GM23338 (cell line): Measurements from ENCODE around the gene GRID1. TPM values are rescaled to one million over a fixed set of nuclear protein-coding genes. Genes with fewer than 3 reads are reported as not detected.

Experiments used
- ATAC-seq: fragments of 200-7000 bp; cut with Tn5 transposase; 3 replicates; pipeline ENCODE4 v1.9.1; 2020
- DNase-seq: peaks from one replicate; pipeline ENCODE4 v3.0.0-alpha.2; 2015; ENCODE audit warnings: low spot score
- H2AFZ ChIP-seq: fragments of 200-600 bp; sonication (generic); 2 replicates; pipeline ENCODE4 v1.8.0; 2016; ENCODE audit warnings: antibody characterized with exemption, mild to moderate bottlenecking, moderate library complexity
- H3F3A ChIP-seq: fragments of 200-600 bp; sonication (generic); replicated peaks from 2 replicates; pipeline ENCODE4 v1.8.0; 2017; ENCODE audit warnings: antibody characterized with exemption, mixed run types, low read depth
- H3K27ac ChIP-seq: fragments of 200-600 bp; sonication (generic); 2 replicates; pipeline ENCODE4 v1.6.1; 2016; ENCODE audit warnings: low read depth
- H3K27me3 ChIP-seq: fragments of 200-600 bp; sonication (generic); 2 replicates; pipeline ENCODE4 v1.8.0; 2016; ENCODE audit warnings: mild to moderate bottlenecking, mixed run types, moderate library complexity; ENCODE audit not compliant: insufficient read depth
- H3K36me3 ChIP-seq: fragments of 200-600 bp; sonication (generic); 2 replicates; pipeline ENCODE4 v1.8.0; 2016; ENCODE audit warnings: mild to moderate bottlenecking; ENCODE audit not compliant: insufficient read depth
- H3K4me1 ChIP-seq: fragments of 200-600 bp; sonication (generic); 2 replicates; pipeline ENCODE4 v1.8.0; 2016; ENCODE audit warnings: mild to moderate bottlenecking, moderate library complexity; ENCODE audit not compliant: insufficient read depth
- H3K4me2 ChIP-seq: fragments of 200-600 bp; sonication (generic); 2 replicates; pipeline ENCODE4 v1.7.1; 2017; ENCODE audit warnings: mixed run types
- H3K4me3 ChIP-seq: fragments of 200-600 bp; sonication (generic); 2 replicates; pipeline ENCODE4 v1.6.1; 2016; ENCODE audit warnings: mixed run types
- H3K79me2 ChIP-seq: fragments of 200-600 bp; sonication (generic); replicated peaks from 2 replicates; pipeline ENCODE4 v1.8.0; 2017; ENCODE audit warnings: mild to moderate bottlenecking; ENCODE audit not compliant: insufficient read depth
- H3K9me2 ChIP-seq: fragments of 200-600 bp; sonication (generic); 2 replicates; pipeline ENCODE4 v1.8.0; 2017; ENCODE audit not compliant: insufficient read depth
- H4K20me1 ChIP-seq: fragments of 200-600 bp; sonication (generic); replicated peaks from 2 replicates; pipeline ENCODE4 v1.8.0; 2017; ENCODE audit warnings: mild to moderate bottlenecking; ENCODE audit not compliant: insufficient read depth
- H3K27ac Mint-ChIP-seq: 2 replicates; pipeline ENCODE4 v1.8.0; 2020; ENCODE audit warnings: inconsistent platforms, mild to moderate bottlenecking, moderate library complexity, mixed read lengths
- H3K27me3 Mint-ChIP-seq: 3 replicates; pipeline ENCODE4 v1.8.0; 2022; ENCODE audit warnings: low read depth, mild to moderate bottlenecking, moderate library complexity, mixed read lengths, inconsistent platforms; ENCODE audit not compliant: insufficient read depth, poor library complexity
- H3K36me3 Mint-ChIP-seq: 3 replicates; pipeline ENCODE4 v1.8.0; 2021; ENCODE audit warnings: low read depth, mild to moderate bottlenecking, inconsistent platforms, moderate library complexity, mixed read lengths
- H3K4me1 Mint-ChIP-seq: 3 replicates; pipeline ENCODE4 v1.8.0; 2020; ENCODE audit warnings: mild to moderate bottlenecking, inconsistent platforms, mixed read lengths
- H3K4me3 Mint-ChIP-seq: 3 replicates; pipeline ENCODE4 v1.8.0; 2021; ENCODE audit warnings: moderate library complexity, mild to moderate bottlenecking, inconsistent platforms, mixed read lengths
- H3K9me3 Mint-ChIP-seq: 3 replicates; pipeline ENCODE4 v1.8.0; 2020; ENCODE audit warnings: moderate library complexity, mild to moderate bottlenecking, inconsistent platforms, mixed read lengths
- CREB1 ChIP-seq: fragments of 250-450 bp; sonication (Bioruptor Pico); IDR thresholded peaks from 2 replicates; pipeline ENCODE4 v1.5.0; 2020; ENCODE audit warnings: low read depth, mild to moderate bottlenecking, moderate library complexity
- EZH2 ChIP-seq: fragments of 200-600 bp; sonication (generic); IDR thresholded peaks from one replicate; pipeline ENCODE4 v1.8.0; 2017; ENCODE audit warnings: antibody characterized with exemption, mild to moderate bottlenecking, low read depth; ENCODE audit not compliant: unreplicated experiment
- EZH2phosphoT487 ChIP-seq: fragments of 200-600 bp; sonication (generic); IDR thresholded peaks from one replicate; pipeline ENCODE4 v1.8.1; 2018; ENCODE audit warnings: antibody characterized with exemption; ENCODE audit not compliant: unreplicated experiment
- NANOG ChIP-seq: IDR thresholded peaks from 2 replicates; pipeline ENCODE4 v1.6.1; 2016; ENCODE audit warnings: antibody characterized with exemption, borderline replicate concordance
- POLR2AphosphoS5 ChIP-seq: IDR thresholded peaks from 2 replicates; pipeline ENCODE4 v1.6.1; 2016; ENCODE audit warnings: antibody characterized with exemption, low read depth
- STAT1 ChIP-seq: IDR thresholded peaks from one replicate; pipeline ENCODE4 v1.6.1; 2016; ENCODE audit warnings: antibody characterized with exemption; ENCODE audit not compliant: unreplicated experiment
- ZNF114 ChIP-seq: fragments of 250-450 bp; sonication (Bioruptor Pico); IDR thresholded peaks from 2 replicates; pipeline ENCODE4 v1.5.0; 2020; ENCODE audit warnings: mild to moderate bottlenecking, moderate library complexity
- ZNF331 ChIP-seq: fragments of 250-450 bp; sonication (Bioruptor Pico); IDR thresholded peaks from 2 replicates; pipeline ENCODE4 v1.5.0; 2020; ENCODE audit warnings: low read depth, mild to moderate bottlenecking, moderate library complexity
- polyA plus RNA-seq: library from polyadenylated mRNA; unstranded; fragments of >200 nt; fragmentation: Nextera tagmentation; extraction: Ambion mirVana; gene quantifications from 2 replicates; pipeline ENCODE4 v1.2.1, GENCODE V29; 2016
- total RNA-seq: library from RNA; depleted of rRNA; stranded (reverse); fragments of >200 nt; shearing (Covaris generic); gene quantifications from 2 replicates; pipeline ENCODE4 v1.2.3, GENCODE V29; 2014
- TF ChIP-seq, protein P1 (sequence below): IDR thresholded peaks from 2 replicates; pipeline ENCODE4 v1.6.1; 2016; ENCODE audit warnings: antibody characterized with exemption
- TF ChIP-seq, protein P2 (sequence below): IDR thresholded peaks from one replicate; pipeline ENCODE4 v1.6.1; 2018; ENCODE audit warnings: antibody characterized with exemption; ENCODE audit not compliant: unreplicated experiment
- TF ChIP-seq, protein P3 (sequence below), 2 experiments: fragments of 200-600 bp in 1 of 2; sonication (generic) in 1 of 2; conservative IDR thresholded peaks; 2 replicates each; pipeline versions ENCODE4 v1.5.1 to v1.6.1; 2016 to 2017; ENCODE audit warnings: antibody characterized with exemption in 2 of 2, low read depth in 2 of 2, mild to moderate bottlenecking in 2 of 2, moderate library complexity in 1 of 2

GRID1 gene
- total and polyA plus RNA-seq, 2 experiments from 2014 or later: 0.14 to 0.15 TPM

DNA sequence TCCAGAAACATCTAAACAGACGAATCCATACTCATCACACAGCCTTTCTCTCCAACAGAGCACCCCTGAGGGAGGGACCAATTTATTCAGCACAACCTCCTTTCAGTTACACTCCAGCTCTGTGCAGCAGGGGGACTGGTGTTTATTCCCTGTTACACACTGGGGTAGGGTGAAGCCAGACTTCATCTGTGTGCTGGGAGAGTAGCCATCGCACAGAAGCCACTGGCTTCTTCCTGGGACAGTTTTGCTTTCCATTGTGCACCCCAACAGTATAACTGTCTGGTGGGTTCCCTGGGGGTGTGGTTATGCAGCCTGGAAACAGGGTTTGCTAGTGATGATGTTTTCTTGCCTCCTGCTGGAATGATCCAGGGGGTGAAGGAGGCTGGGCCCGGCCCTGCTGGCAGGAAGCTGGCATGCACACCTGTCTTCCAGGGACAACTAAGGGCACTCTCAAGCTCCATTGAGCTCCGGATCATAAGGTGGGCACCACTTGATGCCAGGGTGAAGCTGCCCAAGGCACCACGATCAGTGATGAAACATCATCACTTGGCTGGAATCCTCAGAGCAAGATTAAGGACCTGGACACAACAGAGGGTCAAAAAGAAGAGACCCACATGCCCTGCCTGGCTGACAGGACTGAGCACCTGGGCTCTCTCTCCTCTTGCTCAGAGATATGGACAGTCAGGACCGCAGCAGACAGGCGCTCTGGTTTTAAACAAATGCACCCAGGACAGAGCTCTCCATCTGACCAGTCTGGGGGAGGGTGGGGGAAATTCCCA lies 293.2 kb downstream of the GRID1 start:
- Mint-ChIP-seq H3K4me3 (no peak overlapping the region), H3K27ac (no peak overlapping the region), H3K4me1 (peaks cover under 1% of the 10 kb centered on the region; the same call in 2 of the 3 replicates), H3K9me3 (peaks cover 59% of the 10 kb centered on the region), H3K36me3 (peaks cover 7% of the 10 kb centered on the region), H3K27me3 (peaks cover 7% of the 10 kb centered on the region)
- Histone ChIP-seq H3K4me2 (no peak overlapping the region), H3K27me3 (no peaks in the 10 kb centered on the region), H3K4me3 (no peak overlapping the region), H3K4me1 (no peaks in the 10 kb centered on the region), H3K27ac (no peak overlapping the region), H3K36me3 (no peaks in the 10 kb centered on the region), H3K9me2 (no peaks in the 10 kb centered on the region), H2AFZ (no peak overlapping the region), H3F3A (no peaks in the 10 kb centered on the region), H3K79me2 (no peaks in the 10 kb centered on the region), H4K20me1 (no peaks in the 10 kb centered on the region)
- TF ChIP-seq EZH2 (no peak), ZNF114 (CRISPR knock-in tag) (no peak), ZNF331 (CRISPR knock-in tag) (no peak), CREB1 (CRISPR knock-in tag) (no peak)
- TF ChIP-seq, protein P1, sequence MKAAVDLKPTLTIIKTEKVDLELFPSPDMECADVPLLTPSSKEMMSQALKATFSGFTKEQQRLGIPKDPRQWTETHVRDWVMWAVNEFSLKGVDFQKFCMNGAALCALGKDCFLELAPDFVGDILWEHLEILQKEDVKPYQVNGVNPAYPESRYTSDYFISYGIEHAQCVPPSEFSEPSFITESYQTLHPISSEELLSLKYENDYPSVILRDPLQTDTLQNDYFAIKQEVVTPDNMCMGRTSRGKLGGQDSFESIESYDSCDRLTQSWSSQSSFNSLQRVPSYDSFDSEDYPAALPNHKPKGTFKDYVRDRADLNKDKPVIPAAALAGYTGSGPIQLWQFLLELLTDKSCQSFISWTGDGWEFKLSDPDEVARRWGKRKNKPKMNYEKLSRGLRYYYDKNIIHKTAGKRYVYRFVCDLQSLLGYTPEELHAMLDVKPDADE: no peak
- TF ChIP-seq, protein P2, sequence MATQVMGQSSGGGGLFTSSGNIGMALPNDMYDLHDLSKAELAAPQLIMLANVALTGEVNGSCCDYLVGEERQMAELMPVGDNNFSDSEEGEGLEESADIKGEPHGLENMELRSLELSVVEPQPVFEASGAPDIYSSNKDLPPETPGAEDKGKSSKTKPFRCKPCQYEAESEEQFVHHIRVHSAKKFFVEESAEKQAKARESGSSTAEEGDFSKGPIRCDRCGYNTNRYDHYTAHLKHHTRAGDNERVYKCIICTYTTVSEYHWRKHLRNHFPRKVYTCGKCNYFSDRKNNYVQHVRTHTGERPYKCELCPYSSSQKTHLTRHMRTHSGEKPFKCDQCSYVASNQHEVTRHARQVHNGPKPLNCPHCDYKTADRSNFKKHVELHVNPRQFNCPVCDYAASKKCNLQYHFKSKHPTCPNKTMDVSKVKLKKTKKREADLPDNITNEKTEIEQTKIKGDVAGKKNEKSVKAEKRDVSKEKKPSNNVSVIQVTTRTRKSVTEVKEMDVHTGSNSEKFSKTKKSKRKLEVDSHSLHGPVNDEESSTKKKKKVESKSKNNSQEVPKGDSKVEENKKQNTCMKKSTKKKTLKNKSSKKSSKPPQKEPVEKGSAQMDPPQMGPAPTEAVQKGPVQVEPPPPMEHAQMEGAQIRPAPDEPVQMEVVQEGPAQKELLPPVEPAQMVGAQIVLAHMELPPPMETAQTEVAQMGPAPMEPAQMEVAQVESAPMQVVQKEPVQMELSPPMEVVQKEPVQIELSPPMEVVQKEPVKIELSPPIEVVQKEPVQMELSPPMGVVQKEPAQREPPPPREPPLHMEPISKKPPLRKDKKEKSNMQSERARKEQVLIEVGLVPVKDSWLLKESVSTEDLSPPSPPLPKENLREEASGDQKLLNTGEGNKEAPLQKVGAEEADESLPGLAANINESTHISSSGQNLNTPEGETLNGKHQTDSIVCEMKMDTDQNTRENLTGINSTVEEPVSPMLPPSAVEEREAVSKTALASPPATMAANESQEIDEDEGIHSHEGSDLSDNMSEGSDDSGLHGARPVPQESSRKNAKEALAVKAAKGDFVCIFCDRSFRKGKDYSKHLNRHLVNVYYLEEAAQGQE: no peak
- no peak for DNase-seq
- no peak for ATAC-seq

DNA sequence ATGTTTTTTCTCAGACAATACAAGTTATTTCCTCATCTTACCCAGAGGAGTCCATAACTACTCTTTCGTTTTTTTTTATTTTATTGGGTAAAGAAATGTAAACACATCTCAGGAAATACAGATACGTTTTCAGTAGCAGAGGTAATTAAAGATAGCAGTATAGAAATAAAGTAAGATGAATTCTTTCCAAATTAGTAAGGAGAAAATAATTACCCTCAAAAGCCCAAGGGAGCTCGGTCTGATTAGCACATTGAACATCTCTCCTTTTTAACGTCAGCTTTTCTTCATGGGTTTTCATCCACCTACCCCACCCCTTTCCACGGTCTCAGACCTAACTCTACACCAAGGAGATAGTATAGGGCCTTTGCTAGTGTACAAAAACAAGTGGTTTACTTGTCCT lies 294.2 kb downstream of the GRID1 start:
- no peaks in the 10 kb centered on the region for H3F3A ChIP-seq
- peaks cover 59% of the 10 kb centered on the region for H3K9me3 Mint-ChIP-seq
- H3K9me2 ChIP-seq: no peaks in the 10 kb centered on the region
- H3K79me2 ChIP-seq: no peaks in the 10 kb centered on the region
- TF ChIP-seq STAT1 (no peak), EZH2 (no peak), ZNF114 (CRISPR knock-in tag) (no peak), POLR2AphosphoS5 (no peak), CREB1 (CRISPR knock-in tag) (no peak), ZNF331 (CRISPR knock-in tag) (no peak), EZH2phosphoT487 (no peak), NANOG (no peak)
- TF ChIP-seq, protein P3, sequence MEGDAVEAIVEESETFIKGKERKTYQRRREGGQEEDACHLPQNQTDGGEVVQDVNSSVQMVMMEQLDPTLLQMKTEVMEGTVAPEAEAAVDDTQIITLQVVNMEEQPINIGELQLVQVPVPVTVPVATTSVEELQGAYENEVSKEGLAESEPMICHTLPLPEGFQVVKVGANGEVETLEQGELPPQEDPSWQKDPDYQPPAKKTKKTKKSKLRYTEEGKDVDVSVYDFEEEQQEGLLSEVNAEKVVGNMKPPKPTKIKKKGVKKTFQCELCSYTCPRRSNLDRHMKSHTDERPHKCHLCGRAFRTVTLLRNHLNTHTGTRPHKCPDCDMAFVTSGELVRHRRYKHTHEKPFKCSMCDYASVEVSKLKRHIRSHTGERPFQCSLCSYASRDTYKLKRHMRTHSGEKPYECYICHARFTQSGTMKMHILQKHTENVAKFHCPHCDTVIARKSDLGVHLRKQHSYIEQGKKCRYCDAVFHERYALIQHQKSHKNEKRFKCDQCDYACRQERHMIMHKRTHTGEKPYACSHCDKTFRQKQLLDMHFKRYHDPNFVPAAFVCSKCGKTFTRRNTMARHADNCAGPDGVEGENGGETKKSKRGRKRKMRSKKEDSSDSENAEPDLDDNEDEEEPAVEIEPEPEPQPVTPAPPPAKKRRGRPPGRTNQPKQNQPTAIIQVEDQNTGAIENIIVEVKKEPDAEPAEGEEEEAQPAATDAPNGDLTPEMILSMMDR (conservative IDR thresholded peaks at IDR 0.05; ENCODE audit: low read depth in 2 of 2): no peak
- TF ChIP-seq, protein P2: no peak
- TF ChIP-seq, protein P1: no peak
- H3K36me3 ChIP-seq: no peaks in the 10 kb centered on the region
- DNase-seq (no peak), ATAC-seq (no peak)
- H3K4me3 Mint-ChIP-seq: no peak overlapping the region
- no peaks in the 10 kb centered on the region for H3K27me3 ChIP-seq
- H3K4me1 Mint-ChIP-seq: no peaks in the 10 kb centered on the region; the same call in 2 of the 3 replicates
- H3K4me3 ChIP-seq: no peak overlapping the region
- no peak overlapping the region for H3K27ac ChIP-seq
- H4K20me1 ChIP-seq: no peaks in the 10 kb centered on the region
- peaks cover 7% of the 10 kb centered on the region for H3K36me3 Mint-ChIP-seq
- peaks cover 6% of the 10 kb centered on the region for H3K27me3 Mint-ChIP-seq
- no peak overlapping the region for H3K27ac Mint-ChIP-seq
- H2AFZ ChIP-seq: no peak overlapping the region
- H3K4me2 ChIP-seq: no peak overlapping the region
- H3K4me1 ChIP-seq: no peaks in the 10 kb centered on the region
